ENCODE measurements around the gene CSHL1.

Gene CSHL1

GRCh38 chr17:63911041-63911635, at the start of gene CSHL1:
Gene CSHL1 (minus strand): TSS chr17:63911258. CDS start chr17:63911196, 62 bp downstream.
- H3K4me3 ChIP-seq (ENCODE audit: low read length) = no peak within 1 kb of the TSS
- no peak for DNase-seq (ENCODE audit: low read depth)
- TF ChIP-seq CTCF (conservative IDR thresholded peaks at IDR 0.05; ENCODE audit: low read length) = no peak

- no peak for TF ChIP-seq CTCF (conservative IDR thresholded peaks at IDR 0.05; ENCODE audit: low read length)
- no peak for DNase-seq (ENCODE audit: low read depth)
- H3K4me3 ChIP-seq (ENCODE audit: low read length) = no peak overlapping the region
These were observed 49.4 kb upstream of the CSHL1 start for GRCh38 chr17:63960430-63960829.

- no peak for DNase-seq (ENCODE audit: low read depth)
- no peak overlapping the region for H3K4me3 ChIP-seq (ENCODE audit: low read length)
- TF ChIP-seq CTCF (conservative IDR thresholded peaks at IDR 0.05; ENCODE audit: low read length) = no peak
These were observed 48.9 kb upstream of the CSHL1 start for GRCh38 chr17:63960006-63960405.

DNA sequence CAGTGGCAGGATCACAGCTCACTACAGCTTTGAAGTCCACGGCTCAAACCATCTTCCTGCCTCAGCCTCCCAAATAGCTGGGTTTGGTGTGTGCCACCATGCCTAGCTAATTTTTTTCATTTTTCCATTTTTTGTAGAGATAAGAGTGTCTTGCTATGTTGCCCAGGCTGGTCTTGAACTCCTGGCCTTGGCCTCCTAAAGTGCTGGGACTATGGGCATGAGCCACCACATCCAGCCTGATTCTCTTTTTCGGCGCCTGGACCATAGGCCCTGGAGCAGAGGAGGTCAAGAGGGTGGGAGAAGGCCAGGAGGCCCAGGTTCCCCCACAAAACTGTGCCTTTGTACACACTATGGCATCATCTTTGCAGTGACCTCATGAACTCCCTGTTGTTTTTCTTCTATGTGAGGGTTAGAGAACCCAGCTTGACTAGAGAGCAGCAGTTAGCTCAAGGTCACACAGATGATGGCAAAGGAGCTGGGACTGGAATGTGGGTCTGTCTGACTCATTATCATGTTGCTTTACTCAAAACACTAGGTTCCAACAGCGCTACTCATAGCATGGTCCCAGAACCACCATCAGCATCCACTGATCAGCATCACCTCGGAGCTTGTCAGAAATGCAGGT, 45.4 kb upstream of the CSHL1 start:
- DNase-seq (ENCODE audit: low read depth) = peak; percentile 66
- H3K4me3 ChIP-seq (ENCODE audit: low read length) = no peak overlapping the region
- no peak for TF ChIP-seq CTCF (conservative IDR thresholded peaks at IDR 0.05; ENCODE audit: low read length)

GRCh38 chr17:63955791-63956190, 44.7 kb upstream of the CSHL1 start:
- no peak for DNase-seq (ENCODE audit: low read depth)
- no peak for TF ChIP-seq CTCF (conservative IDR thresholded peaks at IDR 0.05; ENCODE audit: low read length)
- no peak overlapping the region for H3K4me3 ChIP-seq (ENCODE audit: low read length)

- no peak overlapping the region for H3K4me3 ChIP-seq (ENCODE audit: low read length)
- no peak for TF ChIP-seq CTCF (conservative IDR thresholded peaks at IDR 0.05; ENCODE audit: low read length)
- DNase-seq (ENCODE audit: low read depth) = no peak
These were observed 44.2 kb upstream of the CSHL1 start for GRCh38 chr17:63955232-63955631.

DNA sequence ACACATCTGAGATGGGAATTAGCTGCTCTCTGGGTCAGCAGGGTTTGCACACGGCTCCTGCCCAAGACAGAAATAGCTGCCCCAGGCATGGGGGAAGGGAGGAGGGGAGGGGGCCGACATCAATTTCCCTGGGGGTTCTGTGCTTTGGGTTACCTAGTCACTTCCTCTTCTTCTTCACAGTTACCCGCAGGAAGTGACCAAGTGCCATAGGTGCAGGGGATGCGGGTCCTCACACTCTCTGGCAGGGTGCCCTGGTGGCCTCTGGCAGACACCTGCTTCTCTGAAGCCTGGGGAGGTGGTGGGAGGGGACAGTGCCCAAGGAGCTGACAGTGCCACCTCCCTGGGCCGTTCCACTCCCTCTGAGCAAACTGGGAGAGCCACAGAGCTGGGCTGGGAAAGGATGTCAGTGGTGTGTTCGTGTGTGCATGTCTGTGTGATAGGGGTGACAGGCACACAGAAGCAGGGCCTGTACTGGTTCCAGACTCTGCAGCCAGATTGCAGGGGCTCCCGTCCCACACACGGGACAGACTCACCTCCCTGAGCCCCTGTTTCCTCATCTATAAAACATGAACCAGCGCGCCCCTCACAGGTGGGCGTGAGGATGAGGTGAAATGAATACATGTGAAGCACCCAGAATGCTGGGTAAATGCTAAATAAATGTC, 43.5 kb upstream of the CSHL1 start:
- no peak overlapping the region for H3K4me3 ChIP-seq (ENCODE audit: low read length)
- DNase-seq (ENCODE audit: low read depth) = no peak
- no peak for TF ChIP-seq CTCF (conservative IDR thresholded peaks at IDR 0.05; ENCODE audit: low read length)
